Smooth muscle cell of the brain vasculature (primary cell): ENCODE data around the gene SDK2.

Experiments used
- DNase-seq: peaks from one replicate; pipeline ENCODE4 v3.0.0-alpha.2; 2012; ENCODE audit warnings: low read depth, low spot score

SDK2 gene

GRCh38 chr17:73554498-73554897, 89.7 kb downstream of the SDK2 start:
- DNase-seq = no peak

GRCh38 chr17:73553311-73553710, 90.9 kb downstream of the SDK2 start:
- DNase-seq = no peak

DNA sequence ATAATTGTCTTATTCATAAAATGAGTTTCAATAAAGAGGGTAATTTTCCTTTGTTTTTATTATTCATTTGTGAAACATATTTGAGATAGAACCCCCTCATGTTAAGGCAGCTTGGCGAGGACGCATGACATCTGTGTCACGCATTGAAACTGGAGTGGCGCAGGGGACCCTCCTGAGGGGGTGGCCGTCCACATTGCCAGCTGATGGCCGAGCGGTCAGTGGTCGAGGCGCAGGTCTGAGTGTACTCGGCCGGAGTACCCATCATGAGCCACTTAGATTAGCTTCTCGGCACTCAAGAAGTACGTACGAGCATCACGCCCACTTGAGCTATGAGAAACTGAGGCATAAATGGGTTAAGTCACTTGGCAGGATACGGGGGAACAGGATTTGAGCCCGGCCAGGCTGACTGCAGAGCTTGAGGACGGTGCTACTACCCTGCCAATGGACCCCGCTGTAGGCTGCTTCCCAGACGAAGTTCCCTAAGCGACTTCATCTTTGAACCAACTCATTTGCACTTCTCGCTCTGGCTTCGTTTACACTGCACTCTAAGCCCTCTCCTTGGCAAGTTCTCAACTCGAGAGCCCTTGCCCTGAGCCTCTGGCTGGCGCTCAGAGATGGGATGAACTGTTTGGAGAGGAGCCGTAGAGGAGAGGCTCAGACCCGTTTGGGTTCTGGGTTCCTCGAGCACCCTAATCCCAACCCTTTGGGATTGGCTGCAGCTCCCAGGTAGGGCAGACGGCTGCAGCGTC, 91.8 kb downstream of the SDK2 start:
- no peak for DNase-seq

DNA sequence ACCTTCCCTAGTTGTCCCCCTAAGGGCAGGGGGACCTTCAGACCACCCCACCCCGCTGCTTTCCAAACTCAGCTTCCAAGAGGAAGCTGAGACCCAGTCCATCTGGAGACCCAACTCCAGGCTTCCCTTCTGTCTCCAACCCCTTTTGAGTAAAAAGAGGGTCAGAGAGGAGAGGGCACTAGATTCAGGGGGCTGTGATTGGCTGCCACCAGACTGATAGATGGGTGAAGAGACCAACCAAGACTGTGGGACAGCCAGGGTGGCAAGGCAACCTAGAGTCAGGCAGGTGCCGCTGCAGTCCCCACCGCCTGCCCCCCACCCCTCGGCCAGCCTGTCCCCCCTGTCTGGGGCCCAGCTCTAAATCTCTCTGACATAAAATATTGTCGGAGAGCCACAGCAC, 92.5 kb downstream of the SDK2 start:
- no peak for DNase-seq

- no peak for DNase-seq
Observed at GRCh38 chr17:73551144-73551543, 93.1 kb downstream of the SDK2 start.

GRCh38 chr17:73550556-73550955, 93.7 kb downstream of the SDK2 start:
- no peak for DNase-seq

DNA sequence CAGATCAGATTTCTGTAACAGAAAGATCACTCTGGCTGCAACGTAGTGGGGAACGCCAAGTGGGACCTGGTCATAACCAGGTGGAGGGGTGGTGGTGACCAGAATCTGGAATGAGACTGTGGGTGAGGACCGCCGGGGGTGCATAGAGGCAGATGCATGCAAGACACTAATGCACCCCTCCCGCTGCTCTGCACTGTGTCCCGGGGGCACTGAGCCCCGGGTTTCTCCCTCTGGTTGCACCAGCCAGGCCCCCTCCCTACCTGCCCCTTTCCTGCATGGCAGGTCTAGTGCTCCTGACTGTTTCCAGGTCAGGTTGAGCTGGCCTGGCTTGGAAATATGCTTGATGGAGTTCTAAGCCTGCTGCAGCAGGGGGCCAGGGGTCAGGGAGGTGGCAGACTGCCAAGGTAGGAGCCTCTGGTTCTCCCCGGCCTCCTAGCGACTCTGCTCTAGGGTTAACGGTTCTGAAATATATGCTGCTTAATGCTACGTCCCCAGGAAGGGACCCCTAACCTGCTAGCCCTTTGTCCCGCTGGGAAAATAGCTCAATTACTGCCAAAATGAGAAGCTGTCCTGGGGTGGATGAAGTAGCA, 94.3 kb downstream of the SDK2 start:
- DNase-seq = no peak

GRCh38 chr17:73548620-73549311, 95.5 kb downstream of the SDK2 start:
- no peak for DNase-seq

GRCh38 chr17:73547790-73548189, 96.5 kb downstream of the SDK2 start:
- no peak for DNase-seq

GRCh38 chr17:73546770-73547536, 97.3 kb downstream of the SDK2 start:
- no peak for DNase-seq

- no peak for DNase-seq
Observed at GRCh38 chr17:73546114-73546513, 98.1 kb downstream of the SDK2 start.

- no peak for DNase-seq
Observed at GRCh38 chr17:73545109-73546032, 98.9 kb downstream of the SDK2 start.

DNA sequence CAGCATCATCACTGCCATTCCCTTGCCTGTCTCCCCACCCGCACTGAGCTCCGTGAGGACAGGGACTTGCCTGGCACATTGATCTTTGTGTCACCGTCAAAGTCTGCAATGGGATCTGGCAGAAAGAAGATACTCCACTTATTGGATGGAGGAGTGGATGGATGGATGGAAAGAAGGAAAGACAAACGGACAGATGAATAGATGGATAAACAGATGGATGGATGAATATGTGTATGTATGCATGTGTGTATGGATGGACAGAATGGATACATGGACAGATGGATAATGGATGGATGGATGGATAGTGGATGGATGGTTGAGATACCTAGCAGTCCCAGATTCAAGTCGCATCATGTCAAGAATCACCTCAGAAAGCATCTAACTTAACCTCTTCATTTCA, 99.9 kb downstream of the SDK2 start:
- no peak for DNase-seq

DNA sequence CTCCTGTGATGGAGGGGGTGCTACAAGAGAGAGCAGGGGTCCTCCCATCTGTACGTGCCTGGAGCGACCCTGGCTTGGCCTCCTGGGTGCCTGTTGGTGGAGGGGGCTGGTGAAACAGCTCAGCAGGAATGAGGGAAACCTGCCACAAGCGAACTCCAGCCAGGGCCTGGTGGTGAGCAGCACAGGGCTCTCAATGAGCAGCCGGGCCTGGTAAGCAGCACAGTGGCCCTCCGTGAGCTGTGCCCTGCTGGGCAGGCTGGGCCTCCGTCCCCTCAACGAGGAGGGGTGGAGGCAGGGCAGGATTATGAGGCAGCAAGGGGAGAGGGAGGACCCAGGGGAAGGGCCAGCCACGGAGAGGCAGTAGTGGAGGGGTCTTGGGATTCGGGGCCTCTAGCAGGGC, 101.9 kb downstream of the SDK2 start:
- DNase-seq = no peak

DNA sequence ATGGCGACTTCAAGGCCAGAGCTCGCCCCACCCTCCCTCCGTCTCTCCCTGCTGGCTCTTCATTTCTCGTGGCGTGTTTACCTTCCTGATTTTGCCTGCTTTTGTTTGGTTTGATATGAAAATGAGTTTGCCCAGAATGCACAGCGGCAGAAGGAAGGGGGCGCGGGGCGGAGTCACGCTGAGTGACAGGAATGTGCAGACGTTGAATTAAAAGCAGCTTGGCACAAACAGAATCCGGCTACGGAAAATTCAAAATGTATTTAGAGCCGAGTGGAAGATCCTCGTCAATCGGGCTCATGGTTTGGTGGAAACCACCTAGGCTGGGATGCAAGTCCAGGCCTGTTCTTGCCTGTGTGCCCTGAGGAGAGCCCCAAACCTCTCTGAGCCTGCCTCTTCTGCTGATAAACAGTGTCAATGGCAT, 102.7 kb downstream of the SDK2 start:
- DNase-seq = no peak

DNA sequence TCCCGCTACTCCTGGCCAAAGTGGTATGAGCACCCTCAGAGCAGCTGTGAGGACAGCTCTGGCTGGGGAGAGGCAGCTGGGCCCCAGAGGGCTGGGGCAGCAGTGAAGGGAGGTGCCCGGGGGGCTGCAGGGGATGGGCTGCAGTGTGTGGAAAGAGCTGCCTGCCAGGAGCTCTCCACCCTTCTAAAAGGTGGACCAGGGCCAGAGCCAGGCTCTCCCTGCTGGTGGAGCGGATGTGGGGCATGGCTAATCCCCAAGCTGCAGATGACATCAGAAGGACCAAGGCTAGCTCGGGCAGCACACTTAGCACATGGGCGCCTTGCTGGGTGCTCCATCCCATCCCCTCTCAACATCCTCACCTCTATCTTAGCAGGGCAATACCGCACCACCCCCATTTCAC, 103.1 kb downstream of the SDK2 start:
- no peak for DNase-seq

DNA sequence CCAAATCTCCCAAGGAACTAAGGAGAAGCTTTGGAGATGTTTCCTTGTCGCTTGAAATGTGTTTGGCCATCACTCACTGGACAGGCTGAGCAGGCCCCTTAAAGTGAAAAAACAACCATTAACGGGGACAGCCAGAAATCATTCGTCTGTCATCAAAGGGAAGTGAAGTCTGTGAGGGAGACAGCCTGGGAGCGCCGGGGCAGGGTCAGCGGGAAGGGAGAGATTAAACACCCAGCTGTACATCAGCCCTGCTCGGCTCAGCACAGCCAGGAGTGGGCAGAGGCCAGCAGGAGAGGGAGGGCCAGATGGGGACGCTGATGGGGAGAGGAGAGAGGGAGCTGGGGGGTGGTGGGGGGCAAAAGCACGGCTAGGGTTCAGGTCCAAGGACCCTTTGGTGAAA, 105.1 kb downstream of the SDK2 start:
- DNase-seq = no peak

DNA sequence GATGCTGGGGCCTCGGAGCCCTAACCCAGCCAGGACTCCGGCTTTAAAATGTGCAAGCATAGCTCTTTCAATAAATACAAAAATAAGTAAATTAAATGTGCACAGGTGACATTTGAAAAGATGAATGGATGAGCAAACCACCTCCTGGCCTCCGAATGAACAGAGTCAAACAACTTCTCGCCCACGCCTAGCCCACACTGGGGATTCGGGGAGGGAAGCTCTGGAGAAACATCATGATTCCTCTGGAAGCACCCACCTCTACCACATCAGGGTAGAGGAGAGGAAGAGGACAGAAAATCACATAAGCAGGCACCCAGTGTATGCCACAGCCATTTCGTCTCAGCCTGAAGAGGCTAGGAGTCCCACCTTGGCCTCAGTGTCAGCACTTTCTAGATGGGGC, 105.8 kb downstream of the SDK2 start:
- no peak for DNase-seq

DNA sequence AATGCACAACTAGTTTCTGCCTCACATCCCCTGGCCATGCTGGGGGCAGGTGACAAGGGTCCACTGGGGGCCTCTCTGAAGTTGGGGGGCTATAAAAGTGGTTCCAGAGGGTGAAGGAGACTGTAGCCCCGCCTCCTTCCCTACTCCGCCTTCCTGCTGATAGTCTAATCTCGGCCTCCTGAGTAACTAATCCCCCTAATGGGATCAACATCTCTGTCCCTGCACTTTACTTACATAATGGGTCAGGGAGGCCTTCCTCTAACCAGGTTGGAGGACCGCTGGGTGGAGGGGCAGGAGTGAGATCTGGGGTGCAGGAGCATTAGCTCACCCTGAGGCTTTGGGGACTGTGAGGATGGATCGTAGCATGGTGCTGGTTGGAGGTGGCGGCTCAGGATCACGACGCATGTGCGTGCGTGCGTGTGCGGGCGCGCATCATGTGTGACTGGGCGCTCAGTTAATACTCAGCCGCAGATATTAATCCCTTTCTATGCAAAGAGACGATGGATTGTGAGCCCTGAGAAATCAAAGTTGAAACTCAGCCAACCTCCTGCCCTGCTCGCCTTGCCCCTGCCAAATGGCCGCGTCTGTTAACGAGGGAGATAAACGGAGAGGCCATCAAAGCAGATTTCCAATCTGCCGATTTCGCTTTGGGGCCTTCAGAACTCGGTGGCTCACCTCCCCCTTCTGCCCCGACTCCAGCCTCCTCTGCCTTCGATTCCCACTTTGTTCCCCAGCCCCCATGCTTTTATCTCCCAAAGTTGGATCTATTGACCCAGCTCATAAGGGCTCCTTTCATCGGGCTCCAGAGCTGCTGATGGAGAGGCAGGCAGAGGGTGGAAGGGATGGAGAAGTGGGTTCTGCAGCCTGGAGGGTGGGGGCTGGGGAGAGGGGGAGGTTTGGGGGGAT, 107.3 kb downstream of the SDK2 start:
- DNase-seq = no peak

DNA sequence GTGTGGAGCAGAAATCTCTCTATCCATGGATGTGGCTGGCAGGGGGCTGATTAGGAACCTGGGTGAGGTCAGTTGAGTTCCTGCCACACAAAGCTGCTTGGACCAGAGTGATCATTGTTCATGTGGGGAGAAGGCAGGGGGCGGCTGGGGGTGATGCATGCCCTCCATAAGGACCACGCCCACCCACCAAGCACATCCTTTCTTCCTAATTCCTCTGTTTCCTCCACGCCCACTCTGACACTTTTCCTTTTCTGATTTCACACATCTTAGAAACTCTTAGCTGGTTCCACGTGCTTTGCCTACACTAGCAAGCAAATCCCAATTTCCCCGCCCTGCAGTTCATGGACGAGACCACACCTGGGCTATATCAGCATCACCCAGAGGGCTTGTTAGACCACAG, 108.5 kb downstream of the SDK2 start:
- DNase-seq = no peak
